Karpas-422 (cell line): ENCODE data around the gene SORBS1. TPM values are rescaled to one million over a fixed set of nuclear protein-coding genes. Genes with fewer than 3 reads are reported as not detected.

Experiments used
- DNase-seq: peaks from one replicate; pipeline ENCODE4 v3.0.0-alpha.2; 2015
- H2AFZ ChIP-seq: fragments of 200-600 bp; sonication (generic); 2 replicates; pipeline ENCODE4 v1.6.1; 2014; ENCODE audit warnings: antibody characterized with exemption, low read length, mixed read lengths
- H3K27ac ChIP-seq: fragments of 200-600 bp; sonication (generic); 2 replicates; pipeline ENCODE4 v1.5.1; 2014; ENCODE audit warnings: mild to moderate bottlenecking, low read length, moderate library complexity
- H3K27me3 ChIP-seq: fragments of 200-600 bp; sonication (generic); 2 replicates; pipeline ENCODE4 v1.6.1; 2014; ENCODE audit warnings: low read length, mixed read lengths
- H3K36me3 ChIP-seq: fragments of 200-600 bp; sonication (generic); 2 replicates; pipeline ENCODE4 v1.6.1; 2014; ENCODE audit warnings: low read length, mixed read lengths; ENCODE audit not compliant: insufficient read depth
- H3K4me1 ChIP-seq: fragments of 200-600 bp; sonication (generic); 2 replicates; pipeline ENCODE4 v1.6.1; 2014; ENCODE audit warnings: mild to moderate bottlenecking, low read length, mixed read lengths
- H3K4me2 ChIP-seq: fragments of 200-600 bp; sonication (generic); 2 replicates; pipeline ENCODE4 v1.6.1; 2014; ENCODE audit warnings: low read length, low read depth, mild to moderate bottlenecking; ENCODE audit not compliant: poor library complexity, severe bottlenecking
- H3K4me3 ChIP-seq: fragments of 200-600 bp; sonication (generic); 2 replicates; pipeline ENCODE4 v1.5.1; 2014; ENCODE audit warnings: mild to moderate bottlenecking, antibody characterized with exemption, low read length, mixed read lengths
- H3K79me2 ChIP-seq: fragments of 200-600 bp; sonication (generic); 2 replicates; pipeline ENCODE4 v1.6.1; 2014; ENCODE audit warnings: mild to moderate bottlenecking, low read length, mixed read lengths
- H3K9ac ChIP-seq: fragments of 200-600 bp; sonication (generic); 2 replicates; pipeline ENCODE4 v1.6.0; 2014; ENCODE audit warnings: low read length
- H3K9me2 ChIP-seq: fragments of 200-600 bp; sonication (generic), shearing (Covaris generic); replicated peaks from 2 replicates; pipeline ENCODE4 v1.6.0; 2014; ENCODE audit warnings: mild to moderate bottlenecking, low read length, moderate library complexity; ENCODE audit not compliant: insufficient read depth
- H3K9me3 ChIP-seq: fragments of 300-700, 200-600 bp; sonication (generic); 2 replicates; pipeline ENCODE4 v1.6.1; 2014; ENCODE audit warnings: low read length, mixed read lengths
- H4K20me1 ChIP-seq: fragments of 200-600 bp; sonication (generic); 2 replicates; pipeline ENCODE4 v1.6.1; 2014; ENCODE audit warnings: mild to moderate bottlenecking, antibody characterized with exemption, low read length, low read depth; ENCODE audit not compliant: insufficient read depth
- total RNA-seq: library from RNA; depleted of rRNA; stranded (reverse); fragments of >200 nt; shearing (Covaris generic); gene quantifications from 2 replicates; pipeline ENCODE4 v1.2.3, GENCODE V29; 2014; ENCODE audit warnings: low replicate concordance

SORBS1 gene
- total RNA-seq, 1 experiment from 2014 or later, result 0.15 TPM

GRCh38 chr10:95304463-95304862 is 256.7 kb downstream of the SORBS1 start:
- Histone ChIP-seq H3K4me3 (no peak overlapping the region), H3K9me2 (no peaks in the 10 kb centered on the region), H3K4me2 (no peak overlapping the region), H3K9ac (no peak overlapping the region), H3K36me3 (no peaks in the 10 kb centered on the region), H3K27ac (no peak overlapping the region), H2AFZ (no peak overlapping the region), H4K20me1 (no peaks in the 10 kb centered on the region), H3K79me2 (no peaks in the 10 kb centered on the region), H3K4me1 (no peaks in the 10 kb centered on the region), H3K9me3 (no peaks in the 10 kb centered on the region), H3K27me3 (no peaks in the 10 kb centered on the region)
- no peak for DNase-seq

GRCh38 chr10:95303950-95304349 is 257.2 kb downstream of the SORBS1 start:
- Histone ChIP-seq H3K4me2 (no peak overlapping the region), H2AFZ (no peak overlapping the region), H4K20me1 (no peaks in the 10 kb centered on the region), H3K27me3 (no peaks in the 10 kb centered on the region), H3K27ac (no peak overlapping the region), H3K79me2 (no peaks in the 10 kb centered on the region), H3K9ac (no peak overlapping the region), H3K36me3 (no peaks in the 10 kb centered on the region), H3K9me3 (no peaks in the 10 kb centered on the region), H3K4me3 (no peak overlapping the region), H3K4me1 (no peaks in the 10 kb centered on the region), H3K9me2 (no peaks in the 10 kb centered on the region)
- DNase-seq, result no peak

DNA sequence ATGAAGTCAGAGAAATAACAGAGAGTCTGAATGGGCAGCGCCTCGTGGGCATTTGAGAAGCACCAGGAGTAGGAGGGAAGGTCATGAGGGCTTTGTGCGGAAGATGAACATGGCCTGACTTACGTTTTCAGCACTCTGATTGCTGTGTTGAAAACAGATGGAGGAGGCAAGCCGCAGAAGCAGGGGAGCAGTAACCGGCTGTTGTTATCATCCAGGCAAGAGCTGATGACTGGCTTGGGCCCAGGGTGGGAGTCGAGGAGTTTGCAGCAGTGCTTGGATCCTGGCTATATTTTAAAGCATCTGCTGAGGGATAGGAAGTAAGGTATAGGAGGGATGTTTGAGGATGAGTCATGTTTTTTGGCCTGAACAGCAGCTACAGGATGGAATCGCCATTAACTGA is 257.6 kb downstream of the SORBS1 start:
- no peaks in the 10 kb centered on the region for H3K27me3 ChIP-seq
- no peak overlapping the region for H3K27ac ChIP-seq
- no peaks in the 10 kb centered on the region for H3K36me3 ChIP-seq
- H3K79me2 ChIP-seq, result no peaks in the 10 kb centered on the region
- H3K9me2 ChIP-seq, result no peaks in the 10 kb centered on the region
- no peaks in the 10 kb centered on the region for H4K20me1 ChIP-seq
- no peak overlapping the region for H3K4me2 ChIP-seq
- DNase-seq, result no peak
- H2AFZ ChIP-seq, result no peak overlapping the region
- no peaks in the 10 kb centered on the region for H3K9me3 ChIP-seq
- no peak overlapping the region for H3K4me3 ChIP-seq
- no peak overlapping the region for H3K9ac ChIP-seq
- no peaks in the 10 kb centered on the region for H3K4me1 ChIP-seq

DNA sequence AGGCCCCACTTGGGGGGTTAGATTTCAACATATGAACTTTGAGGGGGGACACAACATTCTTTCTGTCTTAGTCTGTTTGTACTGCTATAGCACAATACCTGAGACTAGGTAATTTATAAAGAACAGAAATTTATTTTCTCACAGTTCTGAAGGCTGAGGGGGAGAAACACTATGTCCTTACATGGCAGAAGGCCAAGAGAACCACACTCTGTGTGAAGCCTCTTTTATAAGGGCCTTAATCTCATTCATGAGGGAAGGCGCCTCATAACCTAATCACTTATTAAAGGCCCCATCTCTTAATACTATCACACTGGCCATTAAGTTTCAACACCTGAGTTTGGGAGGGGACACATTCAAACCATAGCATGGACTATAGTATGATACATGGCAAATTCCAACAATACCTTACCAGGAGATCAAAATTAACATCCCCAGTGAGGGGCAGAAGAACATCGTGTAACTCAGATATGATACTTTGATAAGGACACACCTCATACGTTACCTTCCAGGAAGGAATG is 261.1 kb downstream of the SORBS1 start:
- Histone ChIP-seq H3K9me3 (no peaks in the 10 kb centered on the region), H3K27ac (no peak overlapping the region), H2AFZ (no peak overlapping the region), H4K20me1 (no peaks in the 10 kb centered on the region), H3K4me1 (peaks cover 8% of the 10 kb centered on the region), H3K4me2 (no peak overlapping the region), H3K27me3 (no peaks in the 10 kb centered on the region), H3K9me2 (no peaks in the 10 kb centered on the region), H3K36me3 (no peaks in the 10 kb centered on the region), H3K4me3 (no peak overlapping the region), H3K9ac (no peak overlapping the region), H3K79me2 (no peaks in the 10 kb centered on the region)
- DNase-seq, result no peak

GRCh38 chr10:95297402-95297801 is 263.8 kb downstream of the SORBS1 start:
- Histone ChIP-seq H3K9ac (no peak overlapping the region), H3K4me3 (no peak overlapping the region), H3K27ac (no peak overlapping the region), H3K9me3 (no peaks in the 10 kb centered on the region), H3K4me1 (peaks cover 29% of the 10 kb centered on the region), H3K4me2 (no peak overlapping the region), H3K27me3 (no peaks in the 10 kb centered on the region), H4K20me1 (no peaks in the 10 kb centered on the region), H3K36me3 (no peaks in the 10 kb centered on the region), H3K9me2 (no peaks in the 10 kb centered on the region), H2AFZ (no peak overlapping the region), H3K79me2 (no peaks in the 10 kb centered on the region)
- no peak for DNase-seq

DNA sequence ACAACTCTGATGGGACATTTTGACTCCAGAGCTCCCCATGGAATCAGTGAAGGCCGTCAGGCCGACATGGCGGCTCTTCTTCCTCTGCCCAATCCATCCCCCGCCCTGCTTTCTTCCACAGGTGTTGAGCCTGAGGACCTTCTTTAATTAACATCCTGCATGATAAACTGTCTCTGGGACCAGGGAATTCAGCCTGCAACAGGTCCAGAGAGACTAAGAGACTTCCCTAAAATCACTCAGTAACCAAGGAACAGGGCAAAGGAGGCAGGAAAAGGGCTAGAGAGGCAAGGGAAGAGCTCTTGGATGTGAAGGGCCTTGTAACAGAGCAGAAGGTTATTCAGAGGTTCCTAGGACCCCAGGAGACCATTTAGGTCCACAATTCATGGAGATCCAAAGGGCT is 264.4 kb downstream of the SORBS1 start:
- H2AFZ ChIP-seq, result no peak overlapping the region
- no peaks in the 10 kb centered on the region for H3K36me3 ChIP-seq
- no peaks in the 10 kb centered on the region for H4K20me1 ChIP-seq
- H3K79me2 ChIP-seq, result no peaks in the 10 kb centered on the region
- H3K4me1 ChIP-seq, result peaks cover 29% of the 10 kb centered on the region
- no peaks in the 10 kb centered on the region for H3K9me3 ChIP-seq
- no peaks in the 10 kb centered on the region for H3K9me2 ChIP-seq
- H3K4me2 ChIP-seq, result no peak overlapping the region
- H3K9ac ChIP-seq, result no peak overlapping the region
- no peak for DNase-seq
- H3K27ac ChIP-seq, result no peak overlapping the region
- H3K27me3 ChIP-seq, result no peaks in the 10 kb centered on the region
- H3K4me3 ChIP-seq, result no peak overlapping the region

DNA sequence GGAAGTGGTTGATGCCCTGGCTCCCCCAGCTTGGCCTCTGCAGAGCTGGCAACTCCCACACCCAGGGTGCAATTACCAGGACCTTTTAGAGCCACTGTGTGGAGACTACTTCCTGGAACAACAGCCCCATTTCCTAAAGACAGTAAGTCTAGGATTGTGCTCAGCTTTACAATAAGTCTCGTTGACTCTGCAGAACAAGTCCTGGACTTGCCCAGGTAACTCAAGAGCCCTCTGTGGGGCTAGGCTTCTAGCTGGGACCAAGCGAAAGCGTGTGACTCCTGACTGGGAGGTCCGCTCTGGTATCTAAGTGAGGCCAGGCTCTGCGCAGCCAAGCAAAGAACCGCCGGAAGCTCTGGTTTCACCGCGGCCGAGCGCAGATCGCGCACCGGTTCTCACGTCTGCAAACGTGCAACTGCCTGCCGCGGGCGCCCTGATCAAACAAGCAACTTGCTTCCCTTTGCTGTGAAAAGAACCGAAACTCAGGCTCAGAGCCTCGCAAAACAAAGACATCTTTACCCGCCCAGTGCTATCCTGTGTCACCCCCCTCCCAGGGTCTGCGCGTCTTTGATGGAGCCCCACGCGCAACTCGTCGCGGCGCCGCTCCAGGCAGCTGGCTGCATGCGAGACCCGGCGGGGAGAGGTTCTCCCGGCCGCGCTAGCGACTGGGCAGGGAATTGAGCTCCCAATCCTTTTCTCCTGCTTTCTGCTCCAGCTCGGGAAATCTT is 266.0 kb downstream of the SORBS1 start:
- peak overlapping the region; percentile 53 for H3K9ac ChIP-seq
- peaks cover 29% of the 10 kb centered on the region for H3K4me1 ChIP-seq
- no peaks in the 10 kb centered on the region for H4K20me1 ChIP-seq
- peak overlapping the region; percentile 47 for H3K27ac ChIP-seq
- peak overlapping the region; percentile 51; the same call in 1 of the 2 replicates for H3K4me3 ChIP-seq
- no peaks in the 10 kb centered on the region for H3K9me3 ChIP-seq
- no peaks in the 10 kb centered on the region for H3K27me3 ChIP-seq
- no peaks in the 10 kb centered on the region for H3K79me2 ChIP-seq
- H2AFZ ChIP-seq, result peak overlapping the region; percentile 78
- peak; percentile 86 for DNase-seq
- H3K36me3 ChIP-seq, result no peaks in the 10 kb centered on the region
- H3K4me2 ChIP-seq, result peak overlapping the region; percentile 57
- no peaks in the 10 kb centered on the region for H3K9me2 ChIP-seq

- no peak for DNase-seq
- Histone ChIP-seq H3K27me3 (no peaks in the 10 kb centered on the region), H3K4me2 (peak overlapping the region; percentile 43), H3K4me3 (no peak overlapping the region), H4K20me1 (no peaks in the 10 kb centered on the region), H3K4me1 (peaks cover 29% of the 10 kb centered on the region), H3K79me2 (no peaks in the 10 kb centered on the region), H3K36me3 (no peaks in the 10 kb centered on the region), H2AFZ (no peak overlapping the region), H3K9me3 (no peaks in the 10 kb centered on the region), H3K9ac (no peak overlapping the region), H3K9me2 (no peaks in the 10 kb centered on the region), H3K27ac (no peak overlapping the region)
Observed at GRCh38 chr10:95293631-95294030, 267.5 kb downstream of the SORBS1 start.
